K562 (cell line): ENCODE data around the gene ZNF18. TPM values are rescaled to one million over a fixed set of nuclear protein-coding genes. Genes with fewer than 3 reads are reported as not detected.
A peak's percentile ranks its signal among the peaks of the same experiment; 100 is the strongest.

Experiments used
- DMBX1 ChIP-seq: fragments of 250-450 bp; sonication (Bioruptor Pico); IDR thresholded peaks from 2 replicates; pipeline ENCODE4 v1.8.0; 2022; ENCODE audit warnings: inconsistent platforms, mild to moderate bottlenecking, moderate library complexity, borderline replicate concordance
- EP300 ChIP-seq: IDR thresholded peaks from 2 replicates; pipeline ENCODE4 v1.6.1; 2012; ENCODE audit warnings: low read length, improper control_type of control experiment
- GTF2E2 ChIP-seq: fragments of 200-800 bp; sonication (Bioruptor generic); IDR thresholded peaks from 2 replicates; pipeline ENCODE4 v1.6.1; 2016; ENCODE audit warnings: missing genetic modification characterization, missing compliant biosample characterization
- KAT2B ChIP-seq: IDR thresholded peaks from one replicate; pipeline ENCODE4 v1.6.1; 2012; ENCODE audit warnings: low read depth, mild to moderate bottlenecking, control low read depth, inconsistent platforms, low read length, moderate library complexity
- KAT7 ChIP-seq: sonication (generic); formaldehyde crosslinking; IDR thresholded peaks from 2 replicates; pipeline ENCODE4 v1.8.0; 2022; ENCODE audit warnings: missing genetic modification reagents, mild to moderate bottlenecking, borderline replicate concordance
- NUFIP1 ChIP-seq: fragments of 450-650 bp; IDR thresholded peaks from 2 replicates; pipeline ENCODE4 v1.6.1; 2018; ENCODE audit not compliant: partially characterized antibody
- POU5F1 ChIP-seq: fragments of 150-350 bp; IDR thresholded peaks from 2 replicates; pipeline ENCODE4 v1.6.1; 2014; ENCODE audit warnings: borderline replicate concordance, low read length, low read depth, mild to moderate bottlenecking; ENCODE audit not compliant: partially characterized antibody
- RBFOX2 ChIP-seq: fragments of 200-400 bp; formaldehyde crosslinking; IDR thresholded peaks from 2 replicates; pipeline ENCODE4 v1.6.1; 2017; ENCODE audit warnings: low read depth, mild to moderate bottlenecking, low read length, moderate library complexity
- RBM17 ChIP-seq: fragments of 200-400 bp; formaldehyde crosslinking; IDR thresholded peaks from 2 replicates; pipeline ENCODE4 v1.6.1; 2017; ENCODE audit warnings: low read depth, mild to moderate bottlenecking, low read length, borderline replicate concordance
- SAFB ChIP-seq: fragments of 200-400 bp; formaldehyde crosslinking; IDR thresholded peaks from 2 replicates; pipeline ENCODE4 v1.6.1; 2017; ENCODE audit warnings: low read depth, low read length, borderline replicate concordance
- SIRT6 ChIP-seq: IDR thresholded peaks from one replicate; pipeline ENCODE4 v1.6.1; 2012; ENCODE audit warnings: low read depth, mild to moderate bottlenecking, control low read depth, inconsistent platforms, low read length, moderate library complexity
- SRF ChIP-seq, 2 experiments: fragments of 250-450, 450-650 bp in 1 of 2; sonication (Bioruptor Pico) in 1 of 2; sonication (generic) in 1 of 2; formaldehyde crosslinking; IDR thresholded peaks; 2 replicates each; pipeline versions ENCODE4 v1.5.0 to v1.5.1; 2020 to 2022; ENCODE audit warnings: mild to moderate bottlenecking in 1 of 2, missing genetic modification reagents in 1 of 2
- SRSF1 ChIP-seq: fragments of 200-400 bp; formaldehyde crosslinking; IDR thresholded peaks from 2 replicates; pipeline ENCODE4 v1.6.1; 2017; ENCODE audit warnings: mild to moderate bottlenecking, low read depth, low read length, moderate library complexity
- ZNF134 ChIP-seq: fragments of 250-450 bp; sonication (Bioruptor Pico); conservative IDR thresholded peaks from 2 replicates; pipeline ENCODE4 v1.4.0; 2020
- ZNF696 ChIP-seq: fragments of 250-450 bp; sonication (Bioruptor Pico); conservative IDR thresholded peaks from 2 replicates; pipeline ENCODE4 v1.4.0; 2020; ENCODE audit warnings: mild to moderate bottlenecking, moderate library complexity
- polyA plus RNA-seq, 8 experiments: library from polyadenylated mRNA; depleted of rRNA in 4 of 8; stranded (reverse) in 5 of 8; unstranded in 3 of 8; fragments of >200 nt; fragmentation: Nextera tagmentation in 2 of 8; fragmentation: Illumina TruSeq in 1 of 8; extraction: Ambion mirVana in 2 of 8; extraction: Trizol in 1 of 8; gene quantifications; 2 replicates each; pipeline versions ENCODE4 v1.2.1 to v1.2.3, GENCODE V29; 2011 to 2014; ENCODE audit warnings: inconsistent platforms in 1 of 8, missing spikeins in 1 of 8
- total RNA-seq, 7 experiments: library from RNA; depleted of rRNA in 6 of 7; stranded (reverse); fragments of >200 nt in 6 of 7; fragmentation: Illumina TruSeq in 2 of 7; extraction: Trizol in 2 of 7; gene quantifications; 2 replicates each; pipeline versions ENCODE4 v1.2.1 to v1.2.3, GENCODE V29; 2011 to 2021; ENCODE audit warnings: low replicate concordance in 1 of 7
- TF ChIP-seq, protein P1 (sequence below): fragments of 250-450 bp; sonication (Bioruptor Pico); IDR thresholded peaks from 2 replicates; pipeline ENCODE4 v1.4.0; 2020; ENCODE audit warnings: mild to moderate bottlenecking, moderate library complexity, borderline replicate concordance
- TF ChIP-seq, protein P2 (sequence below): sonication (generic); formaldehyde crosslinking; IDR thresholded peaks from 2 replicates; pipeline ENCODE4 v1.8.0; 2022; ENCODE audit warnings: missing genetic modification reagents, mild to moderate bottlenecking, moderate library complexity, borderline replicate concordance
- TF ChIP-seq, protein P3 (sequence below): fragments of 250-450 bp; sonication (Bioruptor Pico); IDR thresholded peaks from 2 replicates; pipeline ENCODE4 v1.8.0; 2022; ENCODE audit warnings: inconsistent platforms, mild to moderate bottlenecking, moderate library complexity, borderline replicate concordance
- TF ChIP-seq, protein P4 (sequence below): fragments of 450-650 bp; IDR thresholded peaks from 2 replicates; pipeline ENCODE4 v1.6.1; 2016; ENCODE audit warnings: borderline replicate concordance

Gene ZNF18
- total and polyA plus RNA-seq, 9 of the 15 experiments (the other 6 are each of a cell fraction or from before 2014, with no cell fraction given): 1.1 to 5.0 (median 3.4) TPM

DNA sequence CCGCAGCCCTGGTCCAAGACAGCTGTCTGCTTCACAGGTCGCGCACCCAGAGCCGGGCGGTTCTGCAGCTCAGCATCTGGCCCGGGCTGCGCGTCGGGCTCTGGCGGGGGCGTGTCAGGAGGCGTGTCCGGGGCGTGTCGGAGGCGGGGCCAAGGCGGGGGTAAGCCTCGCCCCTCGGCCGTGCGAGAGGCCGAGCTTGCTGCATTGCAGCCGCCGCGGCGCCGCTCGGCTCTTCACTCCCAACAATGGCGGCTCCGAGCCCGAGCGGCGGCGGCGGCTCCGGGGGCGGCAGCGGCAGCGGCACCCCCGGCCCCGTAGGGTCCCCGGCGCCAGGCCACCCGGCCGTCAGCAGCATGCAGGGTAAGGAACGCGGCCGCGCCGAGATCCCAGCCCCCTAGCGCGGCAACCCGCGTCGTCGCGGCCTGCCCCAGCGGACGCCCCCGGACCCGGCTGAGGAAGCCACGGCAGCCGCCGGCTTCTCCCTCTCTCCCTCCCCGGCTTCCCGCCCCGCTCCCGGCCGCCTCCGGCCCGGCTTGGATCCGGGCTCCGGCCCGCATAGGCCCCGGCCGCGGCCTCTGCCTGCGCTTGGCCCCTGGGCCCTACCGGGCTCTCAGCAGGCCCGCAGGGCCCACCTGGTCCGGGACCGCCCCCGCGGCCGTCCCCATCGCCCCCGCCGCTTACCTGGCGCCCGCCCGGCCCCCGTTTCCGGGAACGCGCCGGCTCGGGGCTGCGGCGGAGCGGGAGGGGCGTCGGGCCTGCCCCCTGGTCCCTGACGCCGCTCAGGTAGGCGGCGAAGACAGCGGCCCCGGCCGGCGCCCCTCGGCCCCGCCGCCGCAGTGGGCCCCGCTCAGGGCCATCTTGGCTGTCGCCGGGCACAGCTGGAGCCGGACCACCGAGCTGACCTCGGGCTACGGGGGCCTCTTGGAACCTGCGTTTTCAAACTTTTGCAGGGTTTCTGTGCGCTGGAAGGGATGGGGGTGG, 23.7 kb upstream of the ZNF18 start, which contains the start of gene MAP2K4 (continued):
- TF ChIP-seq, protein P1, sequence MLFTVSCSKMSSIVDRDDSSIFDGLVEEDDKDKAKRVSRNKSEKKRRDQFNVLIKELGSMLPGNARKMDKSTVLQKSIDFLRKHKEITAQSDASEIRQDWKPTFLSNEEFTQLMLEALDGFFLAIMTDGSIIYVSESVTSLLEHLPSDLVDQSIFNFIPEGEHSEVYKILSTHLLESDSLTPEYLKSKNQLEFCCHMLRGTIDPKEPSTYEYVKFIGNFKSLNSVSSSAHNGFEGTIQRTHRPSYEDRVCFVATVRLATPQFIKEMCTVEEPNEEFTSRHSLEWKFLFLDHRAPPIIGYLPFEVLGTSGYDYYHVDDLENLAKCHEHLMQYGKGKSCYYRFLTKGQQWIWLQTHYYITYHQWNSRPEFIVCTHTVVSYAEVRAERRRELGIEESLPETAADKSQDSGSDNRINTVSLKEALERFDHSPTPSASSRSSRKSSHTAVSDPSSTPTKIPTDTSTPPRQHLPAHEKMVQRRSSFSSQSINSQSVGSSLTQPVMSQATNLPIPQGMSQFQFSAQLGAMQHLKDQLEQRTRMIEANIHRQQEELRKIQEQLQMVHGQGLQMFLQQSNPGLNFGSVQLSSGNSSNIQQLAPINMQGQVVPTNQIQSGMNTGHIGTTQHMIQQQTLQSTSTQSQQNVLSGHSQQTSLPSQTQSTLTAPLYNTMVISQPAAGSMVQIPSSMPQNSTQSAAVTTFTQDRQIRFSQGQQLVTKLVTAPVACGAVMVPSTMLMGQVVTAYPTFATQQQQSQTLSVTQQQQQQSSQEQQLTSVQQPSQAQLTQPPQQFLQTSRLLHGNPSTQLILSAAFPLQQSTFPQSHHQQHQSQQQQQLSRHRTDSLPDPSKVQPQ (CRISPR knock-in tag): no peak
- TF ChIP-seq NUFIP1 (no peak), KAT7 (CRISPR knock-in tag) (no peak), SRSF1 (no peak), ZNF696 (CRISPR knock-in tag) (no peak), DMBX1 (CRISPR knock-in tag) (no peak), KAT2B (no peak), GTF2E2 (tag) (no peak), EP300 (no peak), POU5F1 (no peak), SRF (CRISPR knock-in tag; IDR thresholded peaks at IDR 0.05) (no peak), RBFOX2 (peak; percentile 91), SAFB (no peak), SIRT6 (no peak), ZNF134 (CRISPR knock-in tag) (no peak), RBM17 (no peak)
- TF ChIP-seq, protein P2, sequence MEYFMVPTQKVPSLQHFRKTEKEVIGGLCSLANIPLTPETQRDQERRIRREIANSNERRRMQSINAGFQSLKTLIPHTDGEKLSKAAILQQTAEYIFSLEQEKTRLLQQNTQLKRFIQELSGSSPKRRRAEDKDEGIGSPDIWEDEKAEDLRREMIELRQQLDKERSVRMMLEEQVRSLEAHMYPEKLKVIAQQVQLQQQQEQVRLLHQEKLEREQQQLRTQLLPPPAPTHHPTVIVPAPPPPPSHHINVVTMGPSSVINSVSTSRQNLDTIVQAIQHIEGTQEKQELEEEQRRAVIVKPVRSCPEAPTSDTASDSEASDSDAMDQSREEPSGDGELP (CRISPR knock-in tag): peak; percentile 49; the same call in 1 of the 2 replicates
- TF ChIP-seq, protein P3, sequence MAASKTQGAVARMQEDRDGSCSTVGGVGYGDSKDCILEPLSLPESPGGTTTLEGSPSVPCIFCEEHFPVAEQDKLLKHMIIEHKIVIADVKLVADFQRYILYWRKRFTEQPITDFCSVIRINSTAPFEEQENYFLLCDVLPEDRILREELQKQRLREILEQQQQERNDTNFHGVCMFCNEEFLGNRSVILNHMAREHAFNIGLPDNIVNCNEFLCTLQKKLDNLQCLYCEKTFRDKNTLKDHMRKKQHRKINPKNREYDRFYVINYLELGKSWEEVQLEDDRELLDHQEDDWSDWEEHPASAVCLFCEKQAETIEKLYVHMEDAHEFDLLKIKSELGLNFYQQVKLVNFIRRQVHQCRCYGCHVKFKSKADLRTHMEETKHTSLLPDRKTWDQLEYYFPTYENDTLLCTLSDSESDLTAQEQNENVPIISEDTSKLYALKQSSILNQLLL (CRISPR knock-in tag): no peak
- TF ChIP-seq, protein P4, sequence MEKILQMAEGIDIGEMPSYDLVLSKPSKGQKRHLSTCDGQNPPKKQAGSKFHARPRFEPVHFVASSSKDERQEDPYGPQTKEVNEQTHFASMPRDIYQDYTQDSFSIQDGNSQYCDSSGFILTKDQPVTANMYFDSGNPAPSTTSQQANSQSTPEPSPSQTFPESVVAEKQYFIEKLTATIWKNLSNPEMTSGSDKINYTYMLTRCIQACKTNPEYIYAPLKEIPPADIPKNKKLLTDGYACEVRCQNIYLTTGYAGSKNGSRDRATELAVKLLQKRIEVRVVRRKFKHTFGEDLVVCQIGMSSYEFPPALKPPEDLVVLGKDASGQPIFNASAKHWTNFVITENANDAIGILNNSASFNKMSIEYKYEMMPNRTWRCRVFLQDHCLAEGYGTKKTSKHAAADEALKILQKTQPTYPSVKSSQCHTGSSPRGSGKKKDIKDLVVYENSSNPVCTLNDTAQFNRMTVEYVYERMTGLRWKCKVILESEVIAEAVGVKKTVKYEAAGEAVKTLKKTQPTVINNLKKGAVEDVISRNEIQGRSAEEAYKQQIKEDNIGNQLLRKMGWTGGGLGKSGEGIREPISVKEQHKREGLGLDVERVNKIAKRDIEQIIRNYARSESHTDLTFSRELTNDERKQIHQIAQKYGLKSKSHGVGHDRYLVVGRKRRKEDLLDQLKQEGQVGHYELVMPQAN: no peak
